NCI-H2107 treated with DMSO at 0.1 percent for 48 hours (cell line): Measurements from ENCODE around the gene SLC34A1.
"Not testable (repeated sequence)": the region's sequence is repeated elsewhere in the genome, so short reads cannot be mapped to it uniquely, and the experiment has no call there.

Experiments
- DNase-seq: peaks from one replicate; lab custom pipeline; 2025; ENCODE audit not compliant: unreplicated experiment; lab: John Stamatoyannopoulos, UW

Gene SLC34A1

GRCh38 chr5:177384134-177384533 lies at the start of gene SLC34A1:
Gene SLC34A1 (plus strand): TSS chr5:177384434. CDS start chr5:177385742, 1,308 bp downstream.
- no peak for DNase-seq

GRCh38 chr5:177334781-177335700 lies 49.2 kb upstream of the SLC34A1 start:
- DNase-seq, result no peak

GRCh38 chr5:177335701-177336065 lies 48.6 kb upstream of the SLC34A1 start:
- DNase-seq, result no peak

- DNase-seq, result no peak
Measured at GRCh38 chr5:177336112-177336511, 48.1 kb upstream of the SLC34A1 start.

GRCh38 chr5:177336603-177337494 lies 47.4 kb upstream of the SLC34A1 start:
- DNase-seq, result no peak

- DNase-seq, result no peak
Measured at GRCh38 chr5:177338251-177339106, 45.8 kb upstream of the SLC34A1 start.

GRCh38 chr5:177339107-177339638 lies 45.1 kb upstream of the SLC34A1 start:
- DNase-seq, result no peak

- DNase-seq, result not testable (repeated sequence)
Measured at GRCh38 chr5:177343000-177343399, 41.2 kb upstream of the SLC34A1 start.

GRCh38 chr5:177343777-177344176 lies 40.5 kb upstream of the SLC34A1 start:
- no peak for DNase-seq

GRCh38 chr5:177344891-177345290 lies 39.3 kb upstream of the SLC34A1 start:
- no peak for DNase-seq

- DNase-seq, result no peak
Measured at GRCh38 chr5:177346820-177347219, 37.4 kb upstream of the SLC34A1 start.

GRCh38 chr5:177347699-177348098 lies 36.5 kb upstream of the SLC34A1 start:
- no peak for DNase-seq

- no peak for DNase-seq
Measured at GRCh38 chr5:177349362-177349647, 34.9 kb upstream of the SLC34A1 start.

GRCh38 chr5:177349762-177350161 lies 34.5 kb upstream of the SLC34A1 start:
- DNase-seq, result no peak

GRCh38 chr5:177350776-177351391 lies 33.4 kb upstream of the SLC34A1 start:
- DNase-seq, result no peak

GRCh38 chr5:177351392-177352329 lies 32.6 kb upstream of the SLC34A1 start, which contains the start of gene LMAN2:
Gene LMAN2 (minus strand): TSS chr5:177351668. CDS start chr5:177351647, 21 bp downstream.
- peak; percentile 71 for DNase-seq

GRCh38 chr5:177353093-177353492 lies 31.1 kb upstream of the SLC34A1 start:
- no peak for DNase-seq

- no peak for DNase-seq
Measured at GRCh38 chr5:177354256-177354655, 30.0 kb upstream of the SLC34A1 start.

GRCh38 chr5:177354711-177355110 lies 29.5 kb upstream of the SLC34A1 start:
- DNase-seq, result no peak
